ENCODE data around the gene SPRYD3.

- TF ChIP-seq CTCF (IDR thresholded peaks at IDR 0.05) (no peak), POLR2A (IDR thresholded peaks at IDR 0.05) (no peak)
These were observed 7.2 kb upstream of the SPRYD3 start for GRCh38 chr12:53086361-53086760.

Data from Peyer's patch (tissue), 4 donors.